Measurements from ENCODE around the gene TOX2.

Gene TOX2

GRCh38 chr20:43911066-43911465, 3.6 kb upstream of the TOX2 start:
- Mint-ChIP-seq H3K27me3 (ENCODE audit: low read depth, poor library complexity) (peaks cover 55% of the 10 kb centered on the region), H3K4me3 (no peak overlapping the region), H3K27ac (no peak overlapping the region), H3K36me3 (ENCODE audit: low read depth) (peaks cover 7% of the 10 kb centered on the region), H3K9me3 (peaks cover 55% of the 10 kb centered on the region), H3K4me1 (peaks cover 6% of the 10 kb centered on the region)
- no peak for DNase-seq
- no peak for TF ChIP-seq CTCF (IDR thresholded peaks at IDR 0.05)

GRCh38 chr20:43913291-43914025, 1.2 kb upstream of the TOX2 start:
- peaks cover 74% of the 10 kb centered on the region for H3K27me3 Mint-ChIP-seq (ENCODE audit: low read depth, poor library complexity)
- peaks cover 7% of the 10 kb centered on the region for H3K36me3 Mint-ChIP-seq (ENCODE audit: low read depth)
- no peak for TF ChIP-seq CTCF (IDR thresholded peaks at IDR 0.05)
- DNase-seq, result no peak
- H3K4me1 Mint-ChIP-seq, result peaks cover 12% of the 10 kb centered on the region
- peak overlapping the region; percentile 79 for H3K4me3 Mint-ChIP-seq
- H3K9me3 Mint-ChIP-seq, result peaks cover 42% of the 10 kb centered on the region
- H3K27ac Mint-ChIP-seq, result no peak overlapping the region

GRCh38 chr20:43915211-43916072, 790 bp downstream of the TOX2 start:
- Mint-ChIP-seq H3K36me3 (ENCODE audit: low read depth) (peaks cover 7% of the 10 kb centered on the region), H3K4me1 (peaks cover 12% of the 10 kb centered on the region), H3K27me3 (ENCODE audit: low read depth, poor library complexity) (peaks cover 90% of the 10 kb centered on the region), H3K9me3 (peaks cover 31% of the 10 kb centered on the region), H3K4me3 (peak overlapping the region; percentile 88), H3K27ac (no peak overlapping the region)
- peak; percentile 43 for DNase-seq
- no peak for TF ChIP-seq CTCF (IDR thresholded peaks at IDR 0.05)

GRCh38 chr20:43916073-43916880, 1.6 kb downstream of the TOX2 start:
- DNase-seq, result peak; percentile 49
- Mint-ChIP-seq H3K9me3 (peaks cover 29% of the 10 kb centered on the region), H3K27ac (no peak overlapping the region), H3K36me3 (ENCODE audit: low read depth) (peaks cover 7% of the 10 kb centered on the region), H3K4me1 (peaks cover 12% of the 10 kb centered on the region), H3K4me3 (peak overlapping the region; percentile 88), H3K27me3 (ENCODE audit: low read depth, poor library complexity) (peaks cover 96% of the 10 kb centered on the region)
- TF ChIP-seq CTCF (IDR thresholded peaks at IDR 0.05), result no peak

GRCh38 chr20:43916881-43917371, 2.3 kb downstream of the TOX2 start:
- no peak overlapping the region for H3K27ac Mint-ChIP-seq
- DNase-seq, result no peak
- peaks cover 96% of the 10 kb centered on the region for H3K27me3 Mint-ChIP-seq (ENCODE audit: low read depth, poor library complexity)
- H3K4me1 Mint-ChIP-seq, result peaks cover 12% of the 10 kb centered on the region
- TF ChIP-seq CTCF (IDR thresholded peaks at IDR 0.05), result no peak
- peaks cover 7% of the 10 kb centered on the region for H3K36me3 Mint-ChIP-seq (ENCODE audit: low read depth)
- H3K9me3 Mint-ChIP-seq, result peaks cover 22% of the 10 kb centered on the region
- H3K4me3 Mint-ChIP-seq, result no peak overlapping the region
